Measurements from ENCODE around the gene LAMA1. TPM values are rescaled to one million over a fixed set of nuclear protein-coding genes. Genes with fewer than 3 reads are reported as not detected.

The LAMA1 gene
- total and polyA plus RNA-seq, 8 donors, result 0.31 to 1.7 (median 1.2) TPM; not detected in 5

- intact Hi-C loops (cut with DNase I; ENCODE audit: low total_unique reads), result no loop called here
- Histone ChIP-seq H3K4me1 (no peaks in the 10 kb centered on the region), H3K27me3 (no peaks in the 10 kb centered on the region), H3K4me3 (no peak overlapping the region), H3K9me3 (peaks cover 0 to 3% (median 0%) of the 10 kb centered on the region in 4 donors), H3K36me3 (no peaks in the 10 kb centered on the region), H3K27ac (no peak overlapping the region)
- no peak for TF ChIP-seq POLR2A (IDR thresholded peaks at IDR 0.05)
- no peak for TF ChIP-seq POLR2AphosphoS5 (IDR thresholded peaks at IDR 0.05)
- no peak for TF ChIP-seq EP300 (IDR thresholded peaks at IDR 0.05)
- TF ChIP-seq, protein P1, sequence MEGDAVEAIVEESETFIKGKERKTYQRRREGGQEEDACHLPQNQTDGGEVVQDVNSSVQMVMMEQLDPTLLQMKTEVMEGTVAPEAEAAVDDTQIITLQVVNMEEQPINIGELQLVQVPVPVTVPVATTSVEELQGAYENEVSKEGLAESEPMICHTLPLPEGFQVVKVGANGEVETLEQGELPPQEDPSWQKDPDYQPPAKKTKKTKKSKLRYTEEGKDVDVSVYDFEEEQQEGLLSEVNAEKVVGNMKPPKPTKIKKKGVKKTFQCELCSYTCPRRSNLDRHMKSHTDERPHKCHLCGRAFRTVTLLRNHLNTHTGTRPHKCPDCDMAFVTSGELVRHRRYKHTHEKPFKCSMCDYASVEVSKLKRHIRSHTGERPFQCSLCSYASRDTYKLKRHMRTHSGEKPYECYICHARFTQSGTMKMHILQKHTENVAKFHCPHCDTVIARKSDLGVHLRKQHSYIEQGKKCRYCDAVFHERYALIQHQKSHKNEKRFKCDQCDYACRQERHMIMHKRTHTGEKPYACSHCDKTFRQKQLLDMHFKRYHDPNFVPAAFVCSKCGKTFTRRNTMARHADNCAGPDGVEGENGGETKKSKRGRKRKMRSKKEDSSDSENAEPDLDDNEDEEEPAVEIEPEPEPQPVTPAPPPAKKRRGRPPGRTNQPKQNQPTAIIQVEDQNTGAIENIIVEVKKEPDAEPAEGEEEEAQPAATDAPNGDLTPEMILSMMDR (IDR thresholded peaks at IDR 0.05), result no peak
- WGBS, 5 donors, result 82 to 93% (median 92%) methylated on average over 4 to 9 of the region's 9 CpGs
- no peak for DNase-seq
These were observed 156.3 kb downstream of the LAMA1 start for GRCh38 chr18:6961331-6961730.

DNA sequence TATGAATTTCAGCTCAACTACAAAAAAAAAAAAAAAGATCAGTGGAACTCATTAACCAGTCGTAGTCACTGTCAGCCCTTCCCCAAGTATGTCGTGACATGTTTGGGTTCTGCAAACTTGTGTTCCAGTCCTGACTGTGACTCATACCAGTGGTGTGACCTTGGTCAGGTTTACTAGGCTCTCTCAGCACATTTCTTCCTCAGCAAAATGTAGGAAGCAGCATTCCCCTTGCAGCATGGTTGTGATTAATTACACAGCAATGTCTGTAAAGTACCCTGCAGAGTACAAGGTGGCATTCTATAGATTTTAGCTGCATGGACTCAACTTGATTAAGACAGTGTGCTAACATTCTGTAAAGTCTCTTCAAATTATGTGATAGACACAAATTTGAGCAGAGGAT, 156.9 kb downstream of the LAMA1 start:
- no peak for DNase-seq
- no peaks in the 10 kb centered on the region for H3K27me3 ChIP-seq
- peaks cover 0 to 3% (median 0%) of the 10 kb centered on the region in 4 donors for H3K9me3 ChIP-seq
- intact Hi-C loops (cut with DNase I; ENCODE audit: low total_unique reads), result no loop called here
- H3K4me1 ChIP-seq, result no peaks in the 10 kb centered on the region
- TF ChIP-seq EP300 (IDR thresholded peaks at IDR 0.05), result no peak
- TF ChIP-seq POLR2AphosphoS5 (IDR thresholded peaks at IDR 0.05), result no peak
- no peak for TF ChIP-seq POLR2A (IDR thresholded peaks at IDR 0.05)
- TF ChIP-seq, protein P1 (IDR thresholded peaks at IDR 0.05), result no peak
- H3K4me3 ChIP-seq, result no peak overlapping the region
- no peak overlapping the region for H3K27ac ChIP-seq
- no peaks in the 10 kb centered on the region for H3K36me3 ChIP-seq
- WGBS, 5 donors, result 73 to 92% (median 83%) methylated on average over 2 of the region's 2 CpGs

DNA sequence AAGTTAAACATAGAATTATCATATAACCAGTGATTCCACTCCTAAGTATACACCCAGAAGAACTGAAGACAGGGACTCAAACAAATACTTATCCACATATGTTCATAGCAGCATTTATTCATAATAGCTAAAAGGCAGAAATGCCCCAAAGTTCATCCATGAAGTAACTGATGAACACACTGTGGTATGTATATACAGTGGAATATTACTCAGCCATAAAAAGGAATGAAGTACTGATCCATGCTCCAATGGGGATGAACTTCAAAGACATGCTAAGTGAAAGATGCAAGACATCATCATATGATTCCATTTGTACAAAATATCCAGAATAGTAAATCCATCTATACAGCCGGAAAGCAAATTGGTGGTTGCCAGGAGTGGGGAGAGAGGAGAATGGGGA, 157.5 kb downstream of the LAMA1 start:
- H3K27ac ChIP-seq, result no peak overlapping the region
- DNase-seq, result no peak
- TF ChIP-seq EP300 (IDR thresholded peaks at IDR 0.05) (no peak), POLR2AphosphoS5 (IDR thresholded peaks at IDR 0.05) (no peak), POLR2A (IDR thresholded peaks at IDR 0.05) (no peak)
- TF ChIP-seq, protein P1 (IDR thresholded peaks at IDR 0.05), result no peak
- intact Hi-C loops (cut with DNase I; ENCODE audit: low total_unique reads), result no loop called here
- WGBS, 5 donors, result 91 to 100% (median 97%) methylated on average over 1 of the region's 1 CpG
- H3K36me3 ChIP-seq, result no peaks in the 10 kb centered on the region
- H3K27me3 ChIP-seq, result no peaks in the 10 kb centered on the region
- peaks cover 0 to 3% (median 0%) of the 10 kb centered on the region in 4 donors for H3K9me3 ChIP-seq
- no peaks in the 10 kb centered on the region for H3K4me1 ChIP-seq
- H3K4me3 ChIP-seq, result no peak overlapping the region

GRCh38 chr18:6959110-6959509, 158.5 kb downstream of the LAMA1 start:
- WGBS, 5 donors, result 85 to 96% (median 92%) methylated on average over 9 to 12 of the region's 12 CpGs
- no peaks in the 10 kb centered on the region for H3K36me3 ChIP-seq
- H3K27me3 ChIP-seq, result no peaks in the 10 kb centered on the region
- DNase-seq, result no peak
- intact Hi-C loops (cut with DNase I; ENCODE audit: low total_unique reads), result no loop called here
- H3K4me3 ChIP-seq, result no peak overlapping the region
- TF ChIP-seq EP300 (IDR thresholded peaks at IDR 0.05) (no peak), POLR2A (IDR thresholded peaks at IDR 0.05) (no peak), POLR2AphosphoS5 (IDR thresholded peaks at IDR 0.05) (no peak)
- TF ChIP-seq, protein P1 (IDR thresholded peaks at IDR 0.05), result no peak
- no peaks in the 10 kb centered on the region for H3K4me1 ChIP-seq
- H3K27ac ChIP-seq, result no peak overlapping the region
- H3K9me3 ChIP-seq, result peaks cover 0 to 3% (median 0%) of the 10 kb centered on the region in 4 donors
